Right lobe of liver (tissue), 4 donors: ENCODE data around the gene ZNF385B.

Experiments used
- POLR2A ChIP-seq: fragments of 450-650 bp; IDR thresholded peaks from one replicate; pipeline ENCODE4 v1.6.1; 2017; ENCODE audit warnings: antibody characterized with exemption, mild to moderate bottlenecking
- TF ChIP-seq, protein P1 (sequence below), 4 donors: fragments of 200-600 bp in 3 of 4; fragments of 450-650 bp in 1 of 4; IDR thresholded peaks; one replicate each; pipeline versions ENCODE4 v1.5.1 to v1.8.0; 2016 to 2022; ENCODE audit warnings: antibody characterized with exemption in 4 of 4, mild to moderate bottlenecking in 2 of 4
- donor health status: DM: no; HTN: no; CAD: no.
- donor health status: DM: no; HTN: no; CAD: no.
- donor health status: DM: no; HTN: yes; CAD: no.

DNA sequence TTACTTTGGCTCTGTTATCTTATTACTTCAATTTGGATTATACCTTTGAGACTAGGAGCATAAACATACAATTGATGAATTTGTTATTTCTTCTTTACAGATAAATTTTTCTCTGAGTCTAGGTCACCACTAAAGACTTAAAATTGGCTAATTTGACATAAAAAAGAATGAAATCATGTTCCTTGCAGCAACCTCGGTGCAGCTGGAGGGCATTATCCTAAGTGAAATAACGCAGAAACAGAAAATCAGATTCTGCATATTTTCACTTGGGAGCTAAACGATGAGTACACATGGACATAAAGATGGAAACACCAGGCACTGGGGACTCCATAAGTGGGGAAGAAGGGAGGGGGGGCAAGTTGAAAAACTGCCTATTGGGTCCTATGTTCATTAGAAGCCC is 424.0 kb downstream of the ZNF385B start:
- TF ChIP-seq, protein P1, sequence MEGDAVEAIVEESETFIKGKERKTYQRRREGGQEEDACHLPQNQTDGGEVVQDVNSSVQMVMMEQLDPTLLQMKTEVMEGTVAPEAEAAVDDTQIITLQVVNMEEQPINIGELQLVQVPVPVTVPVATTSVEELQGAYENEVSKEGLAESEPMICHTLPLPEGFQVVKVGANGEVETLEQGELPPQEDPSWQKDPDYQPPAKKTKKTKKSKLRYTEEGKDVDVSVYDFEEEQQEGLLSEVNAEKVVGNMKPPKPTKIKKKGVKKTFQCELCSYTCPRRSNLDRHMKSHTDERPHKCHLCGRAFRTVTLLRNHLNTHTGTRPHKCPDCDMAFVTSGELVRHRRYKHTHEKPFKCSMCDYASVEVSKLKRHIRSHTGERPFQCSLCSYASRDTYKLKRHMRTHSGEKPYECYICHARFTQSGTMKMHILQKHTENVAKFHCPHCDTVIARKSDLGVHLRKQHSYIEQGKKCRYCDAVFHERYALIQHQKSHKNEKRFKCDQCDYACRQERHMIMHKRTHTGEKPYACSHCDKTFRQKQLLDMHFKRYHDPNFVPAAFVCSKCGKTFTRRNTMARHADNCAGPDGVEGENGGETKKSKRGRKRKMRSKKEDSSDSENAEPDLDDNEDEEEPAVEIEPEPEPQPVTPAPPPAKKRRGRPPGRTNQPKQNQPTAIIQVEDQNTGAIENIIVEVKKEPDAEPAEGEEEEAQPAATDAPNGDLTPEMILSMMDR (IDR thresholded peaks at IDR 0.05) = no peak
- no peak for TF ChIP-seq POLR2A
